SHP77 treated with DMSO at 0.1 percent for 48 hours (cell line): ENCODE results near the gene COPZ1.
"Not testable (repeated sequence)": the region's sequence is repeated elsewhere in the genome, so short reads cannot be mapped to it uniquely, and the experiment has no call there.

Source experiments
- DNase-seq: peaks from one replicate; lab custom pipeline; 2025; lab: John Stamatoyannopoulos, UW

The COPZ1 gene

DNA sequence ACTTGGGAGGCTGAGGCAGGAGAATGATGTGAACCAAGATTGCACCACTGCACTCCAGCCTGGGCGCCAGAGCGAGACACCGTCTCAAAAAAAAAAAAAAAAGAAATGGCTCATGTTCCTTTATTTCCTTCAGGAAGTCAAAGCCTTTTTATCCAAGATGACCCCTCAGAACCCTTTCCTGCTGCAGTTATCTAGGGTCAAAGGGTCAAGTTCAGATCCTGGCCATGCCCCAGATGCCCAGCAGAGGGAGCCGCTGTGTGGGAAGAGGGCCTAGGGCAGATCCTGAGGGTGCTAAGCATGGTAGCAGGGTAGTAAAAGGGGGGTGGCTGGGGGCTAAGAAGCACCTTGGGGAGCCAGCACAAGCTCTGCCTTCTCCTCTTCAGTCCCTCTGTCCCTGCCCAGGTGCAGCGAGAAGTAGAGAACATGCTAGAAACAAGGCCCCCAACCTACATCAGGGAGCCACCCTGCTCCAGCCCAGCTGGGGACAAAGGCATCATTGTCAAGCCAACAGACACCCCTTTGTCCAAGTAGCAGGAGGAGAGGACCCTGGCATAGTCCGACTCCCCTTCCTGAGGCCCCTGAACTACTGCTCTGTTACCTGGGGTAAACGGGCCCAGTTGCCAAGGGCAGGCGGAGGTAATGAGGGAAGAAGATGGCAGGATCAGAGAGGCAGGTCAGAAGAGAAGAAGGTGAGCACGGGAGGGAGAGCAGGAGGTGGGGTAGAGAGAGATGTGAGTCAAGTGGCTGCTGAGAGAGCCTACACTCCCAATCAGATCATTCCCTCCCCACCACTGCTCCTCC, 30.6 kb upstream of the COPZ1 start:
- peak; percentile 15 for DNase-seq

DNA sequence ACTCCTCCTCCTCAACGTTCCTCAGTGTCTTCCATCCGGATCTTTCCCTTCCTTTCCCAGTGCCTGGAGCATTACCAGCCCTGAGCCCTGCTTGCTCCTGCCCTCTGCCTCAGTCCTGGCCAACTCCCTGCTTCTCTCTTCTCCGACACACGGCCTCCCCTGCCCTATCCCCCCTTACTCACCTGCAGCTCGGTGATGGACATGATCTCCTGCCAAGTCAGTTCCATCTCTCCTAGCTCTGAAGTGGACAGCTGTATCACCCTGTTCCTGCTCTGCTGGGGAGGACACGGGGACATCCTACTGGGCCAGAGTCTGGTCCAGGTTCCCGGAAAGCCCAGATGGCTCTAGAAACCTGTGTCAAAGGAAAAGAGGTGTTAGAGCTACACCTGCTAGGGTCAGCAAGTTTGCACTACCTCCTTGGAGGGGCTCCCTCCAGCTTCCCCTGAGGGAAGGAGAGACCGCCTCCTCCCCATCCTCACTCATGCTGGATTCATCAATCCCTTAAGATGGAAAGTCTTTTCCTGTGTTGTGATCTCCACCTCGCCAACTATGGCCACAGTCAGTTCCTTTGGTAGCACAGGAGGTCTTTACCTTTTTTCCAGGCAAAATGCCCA, 29.9 kb upstream of the COPZ1 start:
- no peak for DNase-seq

DNA sequence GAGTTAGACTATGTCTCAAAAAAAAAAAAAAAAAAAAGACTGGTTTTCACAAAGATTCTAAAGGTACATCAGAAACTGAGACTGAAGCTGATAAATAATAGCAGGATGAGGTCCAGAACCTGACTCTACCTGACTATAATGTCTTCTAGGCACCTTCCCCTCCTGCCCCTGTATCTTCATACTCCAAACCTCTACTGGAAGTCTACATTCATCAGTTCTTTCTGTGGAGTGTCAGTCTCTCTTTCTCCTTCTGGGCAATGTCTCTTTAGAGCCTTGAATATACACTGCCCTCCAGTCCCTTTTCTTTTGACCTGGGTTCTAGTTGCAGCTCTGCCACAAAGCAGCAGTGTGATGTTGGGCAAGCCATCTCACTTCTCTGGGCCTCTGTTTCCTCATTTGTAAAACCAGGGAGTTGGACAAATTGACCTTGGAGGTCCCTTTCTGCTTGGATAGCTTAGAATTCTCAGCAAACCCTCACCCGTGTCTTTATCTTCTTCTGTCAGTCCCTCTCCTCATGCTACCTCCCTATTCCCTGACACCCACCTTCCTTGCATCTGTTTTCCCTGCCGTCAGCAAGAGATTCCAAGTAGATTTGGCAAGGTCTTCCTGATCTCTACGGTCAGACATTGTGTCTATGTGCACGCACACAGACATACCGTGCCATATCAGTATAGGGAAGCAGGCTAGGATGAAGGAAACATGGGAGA, 28.4 kb upstream of the COPZ1 start:
- no peak for DNase-seq

DNA sequence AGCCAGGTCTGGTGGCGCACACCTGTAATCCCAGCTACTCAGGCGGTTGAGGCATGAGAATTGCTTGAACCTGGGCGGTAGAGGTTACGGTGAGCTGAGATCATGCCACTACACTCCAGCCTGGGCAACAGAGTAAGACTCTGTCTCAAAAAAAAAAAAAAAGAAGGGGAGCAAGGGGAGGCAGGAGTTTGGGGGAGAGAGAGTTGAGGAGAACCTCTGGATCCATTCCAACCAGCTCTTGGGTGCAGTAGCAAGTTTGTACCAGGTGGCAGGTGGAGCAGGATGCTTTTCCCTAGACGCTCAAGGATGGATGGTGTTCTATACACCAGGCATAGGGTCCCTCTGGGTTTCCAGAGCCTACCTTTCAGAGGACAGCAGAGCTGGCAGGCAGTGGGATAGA, 26.0 kb upstream of the COPZ1 start:
- DNase-seq = no peak

DNA sequence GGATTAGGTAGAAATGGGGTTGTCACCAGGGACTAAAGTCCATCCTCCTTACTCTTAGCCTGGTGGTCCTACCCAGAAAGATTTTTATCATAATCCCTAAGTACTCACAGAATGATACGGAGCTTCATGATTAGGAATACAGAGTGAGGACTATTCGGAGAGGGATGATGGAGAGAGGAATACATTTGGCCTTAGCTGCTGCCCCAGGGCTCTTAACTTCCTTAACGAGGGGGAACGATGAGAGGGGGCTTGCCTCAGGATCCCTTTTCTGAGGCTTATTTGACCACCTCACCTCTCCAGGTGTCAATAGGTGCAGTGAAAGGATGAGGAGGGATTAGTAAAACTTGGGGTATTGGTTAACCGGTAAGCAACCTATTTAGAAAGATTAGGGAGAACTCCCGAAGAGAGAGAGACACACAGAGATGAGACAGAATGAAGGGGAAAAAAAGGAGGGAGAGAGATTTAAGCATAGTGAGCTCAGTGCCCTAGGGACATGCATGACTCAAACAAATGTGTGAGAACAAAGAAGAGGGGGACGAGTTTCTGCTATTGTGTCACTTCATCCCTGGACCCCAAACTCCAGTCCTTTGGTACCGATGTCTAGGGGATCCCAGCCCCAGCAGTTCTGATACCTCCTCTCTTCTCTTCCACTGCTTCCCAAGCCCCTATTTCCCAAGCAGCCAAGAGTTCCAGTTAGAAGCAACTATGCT, 25.3 kb upstream of the COPZ1 start:
- no peak for DNase-seq

DNA sequence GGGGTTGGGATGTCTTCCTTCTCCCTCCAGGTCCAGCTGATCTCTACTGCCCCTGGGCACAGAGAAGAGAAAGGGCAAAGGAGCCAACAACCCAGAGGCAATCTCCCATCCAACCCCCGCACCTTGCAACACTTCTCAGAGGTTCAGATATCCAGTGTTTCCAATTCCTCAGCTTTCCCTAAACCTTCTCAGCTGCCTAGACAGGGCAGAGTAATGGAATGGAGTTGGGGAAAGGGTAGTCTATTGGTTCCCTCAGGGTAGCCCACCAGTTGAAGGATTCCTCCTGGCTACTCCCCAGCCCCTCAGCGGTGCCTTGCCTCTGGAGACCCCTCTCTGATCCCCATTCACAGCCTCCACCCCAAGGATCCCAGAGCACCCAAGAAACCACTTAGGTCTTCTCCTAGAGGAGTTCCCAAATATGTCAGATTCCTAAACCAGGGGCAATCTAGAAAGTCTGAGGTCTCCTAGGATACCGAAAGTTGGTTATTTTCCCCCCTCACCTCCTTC, 24.7 kb upstream of the COPZ1 start:
- DNase-seq = no peak

DNA sequence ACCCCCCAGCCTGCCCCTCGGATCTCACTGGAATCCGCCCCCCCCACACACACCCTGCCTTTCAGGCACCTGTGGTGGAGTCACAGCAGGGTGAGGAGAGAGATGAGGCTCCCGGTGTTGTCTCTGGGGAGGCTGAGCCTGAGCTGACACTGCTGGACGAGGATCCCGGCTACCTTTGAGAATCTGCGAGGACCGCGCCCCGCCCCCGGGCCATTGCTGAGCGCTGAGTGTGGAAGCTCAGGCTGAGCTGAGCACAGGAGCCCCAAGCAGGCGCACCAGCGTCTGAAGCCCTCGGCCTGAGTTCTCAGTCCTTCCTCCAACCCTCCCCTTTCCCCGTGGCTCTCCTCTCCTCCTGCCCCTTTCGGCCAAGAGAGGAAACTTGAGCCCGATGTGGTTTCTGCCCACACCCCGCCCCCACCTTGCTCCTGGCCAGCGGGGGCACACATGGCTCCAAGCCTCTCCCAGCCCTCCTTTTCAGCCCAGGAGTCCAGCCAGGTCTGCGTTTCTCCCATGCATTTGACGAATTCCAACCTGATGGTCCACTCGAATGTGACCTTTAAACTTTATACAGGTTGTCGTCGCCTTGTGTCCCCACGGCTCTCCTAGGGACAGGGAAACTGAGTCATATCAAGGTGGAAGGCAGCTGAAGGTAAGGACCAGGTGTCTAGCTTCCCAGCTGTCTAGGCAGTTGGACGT, 24.1 kb upstream of the COPZ1 start, which contains the start of gene NFE2:
Gene NFE2, minus strand, starts transcription at position 284 of the 696 bp plus-strand sequence. CDS start 5,767 bp downstream, outside the sequence.
- peak; percentile 2 for DNase-seq

DNA sequence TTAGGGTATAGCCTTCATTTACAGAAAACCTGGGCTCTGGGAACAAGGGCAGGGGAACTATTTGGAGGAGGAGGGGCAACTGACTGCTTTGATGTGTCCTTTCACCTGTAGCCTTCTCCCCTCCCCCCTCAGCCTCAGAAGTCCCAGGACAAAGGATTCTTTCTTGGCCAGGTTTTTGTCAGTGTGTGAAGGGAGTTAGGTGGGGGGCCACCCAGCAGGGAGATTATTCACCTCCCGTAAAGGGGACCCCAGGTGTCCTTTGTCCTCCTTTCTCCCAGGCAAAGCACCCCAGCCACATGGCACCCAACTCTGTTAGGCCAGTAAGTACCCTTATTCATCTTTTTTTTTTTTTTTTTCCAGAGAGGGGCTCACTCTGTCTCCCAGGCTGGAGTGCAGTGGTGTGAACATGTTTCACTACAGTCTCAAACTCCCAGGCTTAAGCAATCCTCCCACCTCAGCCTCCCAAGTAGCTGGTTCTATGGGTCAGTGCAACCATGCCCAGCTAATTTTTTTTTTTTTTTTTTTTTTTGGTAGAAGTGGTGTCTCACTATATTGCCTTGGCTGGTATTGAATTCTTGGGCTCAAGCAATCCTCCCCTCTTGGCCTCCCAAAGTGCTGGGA, 23.4 kb upstream of the COPZ1 start:
- no peak for DNase-seq

DNA sequence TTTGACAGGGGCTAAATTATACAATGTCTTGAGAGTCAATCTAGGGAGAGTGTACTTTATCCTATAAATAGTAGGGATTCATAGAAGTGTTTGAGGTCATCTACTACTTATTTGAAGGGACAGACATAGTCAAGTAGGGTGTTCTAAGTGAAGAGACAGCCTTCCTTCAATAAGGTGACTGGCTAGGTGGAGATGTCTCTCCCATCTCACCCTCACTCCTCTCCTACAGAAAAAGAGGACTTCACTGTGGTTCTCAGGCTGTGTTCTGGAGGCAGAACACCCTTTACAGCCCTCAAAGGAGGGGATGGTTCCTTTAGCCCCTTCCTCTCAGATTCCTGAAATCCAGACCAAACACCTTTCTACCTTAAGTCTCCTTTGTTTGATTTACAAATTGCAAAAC, 21.3 kb upstream of the COPZ1 start:
- no peak for DNase-seq

DNA sequence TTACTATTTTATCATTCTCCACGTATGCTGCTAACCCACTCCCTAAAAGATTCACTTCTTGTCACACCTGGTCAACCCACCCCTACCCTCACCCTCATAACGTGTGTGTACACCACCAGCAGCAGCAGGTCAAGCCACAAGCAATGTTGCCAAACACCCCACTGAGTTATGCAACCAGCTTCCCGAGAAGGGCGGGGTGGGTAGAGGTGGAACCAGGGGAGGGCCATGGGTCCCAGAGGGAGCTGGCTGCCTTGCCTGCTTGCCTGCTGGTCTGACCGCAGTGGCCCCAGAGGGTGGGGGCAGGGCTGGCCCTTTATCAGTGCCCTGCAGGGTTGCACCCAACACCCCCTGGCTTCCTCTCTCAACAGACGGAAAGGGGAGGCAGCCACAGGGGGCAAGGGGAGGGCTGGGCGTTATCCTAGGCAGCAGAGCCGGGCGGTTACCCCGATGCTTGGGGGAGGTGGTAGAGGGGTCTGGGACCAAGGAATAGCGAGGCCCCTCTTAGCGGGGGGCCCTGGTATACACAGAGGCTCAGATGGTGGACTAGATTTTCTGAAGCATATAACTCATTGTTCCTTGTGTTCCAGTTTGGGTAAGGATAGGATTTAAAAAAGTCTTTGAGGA, 20.6 kb upstream of the COPZ1 start:
- DNase-seq = no peak

DNA sequence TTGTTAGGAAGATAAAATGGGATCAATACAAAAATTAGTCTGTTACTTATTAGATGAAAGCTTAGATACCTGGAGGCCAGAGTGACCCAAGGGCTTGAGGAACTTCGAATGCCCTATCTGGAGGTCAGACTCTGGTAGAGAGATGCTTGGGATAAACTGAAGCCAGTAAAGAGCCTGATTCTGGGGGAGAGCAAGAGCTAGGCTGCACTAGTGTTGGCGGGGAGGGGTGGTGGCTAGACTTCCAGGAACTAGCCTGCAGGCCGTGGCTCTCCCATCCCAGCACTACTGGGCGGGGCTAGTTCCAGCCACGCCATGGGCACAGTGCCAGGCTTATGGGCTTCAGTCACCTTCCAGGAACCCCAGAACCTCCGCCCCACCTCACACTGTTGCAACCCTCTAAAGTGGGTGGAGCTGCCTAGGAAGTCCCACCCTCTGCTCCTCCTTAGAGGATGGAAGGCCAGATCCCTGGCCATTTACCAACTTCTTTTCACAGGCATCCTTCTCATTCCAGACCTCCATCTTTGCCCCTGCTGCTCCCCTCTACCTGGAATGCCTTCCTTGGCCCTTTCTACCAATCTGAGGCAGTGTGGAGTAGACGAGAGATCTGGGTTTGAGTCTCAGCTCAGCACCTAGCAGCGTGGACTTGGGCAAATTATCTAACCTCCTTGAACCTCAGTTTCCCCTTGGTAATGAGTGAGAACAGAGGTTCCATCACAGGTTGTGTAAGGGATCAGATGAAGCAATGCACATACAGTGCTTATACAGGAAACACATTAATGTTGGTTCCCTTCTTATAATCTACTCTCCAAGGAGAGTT, 17.8 kb upstream of the COPZ1 start:
- DNase-seq = peak; percentile 8

DNA sequence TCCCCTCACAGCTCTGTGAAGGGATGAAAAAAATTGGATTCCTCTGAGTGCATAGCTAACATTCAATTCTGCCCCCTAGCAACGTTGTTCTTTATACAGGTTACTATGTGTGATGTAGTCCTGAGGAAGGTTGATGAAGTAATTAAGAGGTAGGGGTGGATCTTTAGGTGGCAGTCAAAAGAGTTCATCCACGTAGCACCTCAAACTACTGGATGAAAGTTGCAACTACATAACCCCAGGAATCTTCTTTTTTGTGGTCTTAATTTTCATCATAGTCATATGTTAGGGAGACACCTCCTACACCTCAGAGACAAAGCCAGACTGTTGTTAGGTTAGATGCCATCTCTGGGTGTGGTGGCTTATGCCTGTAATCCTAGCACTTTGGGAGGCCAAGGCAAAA, 13.9 kb upstream of the COPZ1 start:
- DNase-seq = no peak

DNA sequence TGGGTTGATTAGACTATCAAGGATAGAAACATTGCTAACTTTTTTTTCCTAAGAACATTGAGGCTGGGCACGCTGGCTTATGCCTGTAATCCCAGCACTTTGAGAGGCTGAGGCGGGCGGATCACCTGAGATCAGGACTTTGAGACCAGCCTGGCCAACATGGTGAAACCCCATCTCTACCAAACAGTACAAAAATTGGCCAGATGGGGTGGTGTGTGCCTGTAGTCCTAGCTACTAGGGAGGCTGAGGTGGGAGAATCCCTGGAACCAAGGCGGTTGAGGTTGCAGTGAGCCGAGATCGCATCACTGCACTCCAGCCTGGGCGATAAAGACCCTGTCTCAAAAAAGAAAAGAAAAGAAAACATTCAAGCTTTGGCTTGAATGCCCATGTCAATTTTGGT, 12.6 kb upstream of the COPZ1 start:
- not testable (repeated sequence) for DNase-seq

DNA sequence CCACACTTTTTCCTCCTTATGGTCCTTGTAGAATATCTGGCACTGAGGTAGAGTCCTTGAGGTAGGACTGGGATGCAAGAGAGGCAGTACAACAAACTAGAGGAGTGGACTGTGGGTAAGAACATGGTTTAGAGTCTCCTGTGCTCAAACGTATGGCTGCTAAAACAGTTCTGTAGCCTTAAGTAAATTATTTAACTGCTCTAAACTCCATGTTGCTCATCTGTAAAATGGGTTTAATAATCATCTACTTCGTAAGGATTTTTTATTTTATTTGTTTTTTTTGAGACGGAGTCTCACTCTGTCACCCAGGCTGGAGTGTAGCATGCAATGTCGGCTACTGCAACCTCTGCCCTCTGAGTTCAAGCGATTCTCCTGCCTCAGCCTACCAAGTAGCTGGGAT, 3.6 kb upstream of the COPZ1 start:
- no peak for DNase-seq

DNA sequence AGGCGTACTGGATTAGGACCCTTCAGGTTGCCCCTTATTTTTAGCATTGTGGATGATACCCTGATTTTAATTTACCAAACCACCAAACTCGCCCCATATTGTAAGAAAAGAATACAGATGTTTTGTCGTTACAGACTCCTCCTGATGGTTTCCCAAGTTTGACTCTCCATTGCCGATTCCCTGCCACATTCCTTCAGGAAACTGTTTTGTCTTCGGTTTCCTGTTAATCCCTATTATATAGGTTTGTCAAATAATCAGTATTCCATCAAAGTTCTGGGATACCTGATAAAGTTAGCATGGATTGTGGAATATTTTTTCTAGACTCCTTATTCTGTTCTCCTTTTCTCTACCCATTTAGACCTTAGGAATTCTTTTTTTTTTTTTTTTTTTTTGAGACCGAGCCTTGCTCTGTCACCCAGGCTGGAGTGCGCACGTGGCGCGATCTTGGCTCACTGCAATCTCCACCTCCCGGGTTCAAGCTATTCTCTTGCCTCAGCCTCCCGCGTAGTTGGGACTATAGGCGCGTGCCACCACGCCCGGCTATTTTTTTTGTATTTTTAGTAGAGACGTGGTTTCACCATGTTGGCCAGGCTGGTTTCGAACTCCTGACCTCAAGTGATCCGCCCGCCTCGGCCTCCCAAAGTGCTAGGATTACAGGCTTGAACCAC, 645 bp downstream of the COPZ1 start:
- not testable (repeated sequence) for DNase-seq

DNA sequence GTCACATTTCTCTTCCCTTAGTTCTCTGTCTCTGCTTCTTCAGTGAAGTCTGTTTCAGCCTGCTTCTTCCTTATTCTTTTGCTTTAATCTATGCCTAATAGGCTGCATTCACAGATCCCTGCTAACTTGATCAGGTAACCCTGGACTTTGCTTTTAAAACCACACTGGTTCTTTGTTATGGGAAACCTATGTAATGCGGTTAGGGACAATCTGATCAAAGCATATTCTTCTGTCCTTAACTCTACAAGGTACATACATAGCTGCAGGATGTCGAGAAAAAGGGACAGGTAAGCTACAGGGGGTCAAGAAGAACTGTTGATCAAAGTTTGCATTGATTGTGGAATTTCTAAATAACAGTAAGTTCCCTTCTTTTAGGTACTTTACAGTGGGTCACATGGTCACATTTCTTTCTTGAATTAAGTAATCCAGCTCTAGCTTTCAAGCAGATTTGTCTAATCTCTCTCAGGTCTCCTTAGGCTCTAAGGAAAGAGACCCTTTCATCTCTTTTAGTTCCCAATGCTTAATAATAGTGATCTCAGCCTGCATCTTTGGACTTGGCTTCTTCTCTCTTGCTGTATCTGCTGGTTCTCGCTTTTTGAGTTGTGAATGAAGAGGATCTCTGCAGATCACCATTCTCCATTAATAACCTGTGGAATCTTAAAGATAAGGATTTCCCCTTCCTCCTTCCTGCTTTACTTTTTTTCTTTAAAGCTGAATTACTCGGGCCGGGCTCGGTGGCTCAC, 3.8 kb downstream of the COPZ1 start:
- no peak for DNase-seq

DNA sequence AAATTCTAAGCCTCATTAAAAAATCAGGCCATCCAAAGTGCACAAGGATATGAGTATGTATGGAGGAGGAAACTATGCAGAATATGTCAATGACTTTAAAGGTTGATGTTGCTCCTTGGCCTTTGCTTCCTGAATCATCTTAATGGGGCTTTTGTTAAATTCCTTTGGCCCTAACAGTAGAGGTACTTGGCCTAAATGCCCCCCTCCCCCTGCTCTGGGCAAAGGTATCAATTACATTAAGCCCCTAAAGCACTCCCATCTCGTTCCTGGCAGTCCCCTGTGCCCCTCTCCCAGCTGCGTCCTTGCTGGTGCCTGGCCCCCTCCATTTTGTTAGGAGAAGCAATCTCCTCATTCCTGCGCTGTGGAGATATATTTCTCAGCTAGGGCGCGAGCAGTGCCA, 4.8 kb downstream of the COPZ1 start:
- DNase-seq = no peak

DNA sequence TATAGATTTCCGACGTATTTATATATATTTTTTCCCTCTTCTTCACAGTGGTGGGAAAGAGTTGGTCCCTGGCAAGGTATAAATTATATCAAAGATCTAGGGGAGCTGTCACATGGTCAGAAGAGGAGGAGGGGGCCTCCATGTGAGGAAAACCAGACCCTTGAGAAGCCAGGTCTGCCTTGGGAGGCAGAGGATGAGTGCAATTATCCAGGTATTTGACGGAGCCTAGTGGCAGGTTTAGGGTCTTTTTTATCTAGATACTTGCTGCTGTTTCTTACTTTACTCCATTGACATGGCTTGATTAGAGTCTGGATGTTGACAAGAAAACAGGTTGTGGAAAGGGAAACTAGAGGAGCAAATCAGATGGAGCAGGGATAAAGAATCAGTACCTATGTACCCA, 5.5 kb downstream of the COPZ1 start:
- DNase-seq = no peak

DNA sequence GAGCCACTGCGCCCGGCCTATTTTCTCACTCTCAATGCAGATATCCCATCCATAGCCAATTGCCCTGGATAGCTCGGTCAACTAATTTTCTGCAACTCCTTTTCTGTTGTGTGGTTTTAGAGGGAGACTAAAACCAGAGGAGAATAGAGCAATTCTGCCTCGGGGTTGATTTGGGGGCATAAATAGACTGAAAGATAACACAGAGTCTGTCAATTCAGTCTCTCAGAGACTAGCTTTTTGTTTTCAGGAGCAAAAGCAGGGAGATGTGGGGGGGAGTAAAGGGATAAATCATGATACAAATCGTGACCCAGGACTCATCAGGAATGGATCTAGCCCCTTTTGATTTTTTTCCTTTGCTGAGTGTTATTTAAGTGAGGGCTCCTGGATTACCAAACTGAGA, 6.5 kb downstream of the COPZ1 start:
- no peak for DNase-seq
